GM12878 (cell line): ENCODE results near the gene HEG1. TPM values are rescaled to one million over a fixed set of nuclear protein-coding genes. Genes with fewer than 3 reads are reported as not detected.

Source experiments
- ATAC-seq: fragments of 200-7000 bp; cut with Tn5 transposase; 3 replicates; pipeline ENCODE4 v1.9.1; 2020; ENCODE audit warnings: mild to moderate bottlenecking, moderate library complexity
- BruUV-seq: library from RNA; stranded (reverse); fragments of 400-500 nt; replicated peaks from 2 replicates; lab custom pipeline; 2021; lab: Mats Ljungman, UMichigan
- CTCF ChIA-PET: fragments of 300-600 bp; sonication (Branson Sonifier 250); formaldehyde crosslinking; extraction: SDS; loops from one replicate; lab custom pipeline; 2021; ENCODE audit warnings: inconsistent platforms; lab: Yijun Ruan, JAX
- POLR2A ChIA-PET: fragments of 350-600 bp; formaldehyde crosslinking; extraction: SDS; loops from one replicate; lab custom pipeline; 2021; ENCODE audit warnings: inconsistent platforms; lab: Charles Lee
- RAD21 ChIA-PET: fragments of 300-600 bp; sonication (Branson Sonifier 250); formaldehyde crosslinking; loops from one replicate; lab custom pipeline; 2023; ENCODE audit warnings: antibody characterized with exemption; ENCODE audit not compliant: unreplicated experiment; lab: Charles Lee
- SMC1A ChIA-PET: fragments of 300-600 bp; sonication (Branson Sonifier 250); formaldehyde crosslinking; loops from one replicate; lab custom pipeline; 2023; ENCODE audit not compliant: unreplicated experiment, uncharacterized antibody; lab: Charles Lee
- DNase-seq: peaks from one replicate; pipeline ENCODE4 v3.0.0-alpha.2; 2011; ENCODE audit warnings: low read depth, low spot score
- FAIRE-seq: peaks from 3 replicates; lab custom pipeline; 2011; peaks lifted over from hg19 to GRCh38; lab: Jason Lieb, UNC
- H2AFZ ChIP-seq: 2 replicates; pipeline ENCODE4 v1.6.0; 2011; ENCODE audit warnings: low read depth, low read length, control low read depth; ENCODE audit not compliant: control insufficient read depth
- H3K27ac ChIP-seq: 2 replicates; pipeline ENCODE4 v1.5.1; 2011; ENCODE audit warnings: control low read depth; ENCODE audit not compliant: control insufficient read depth, insufficient read depth
- H3K27me3 ChIP-seq, 2 experiments: replicated peaks in 1 of 2; 2 replicates each; pipeline versions ENCODE4 v1.6.0 to v1.6.1; 2011; ENCODE audit warnings: low read length in 1 of 2; ENCODE audit not compliant: control insufficient read depth in 2 of 2, insufficient read depth in 2 of 2
- H3K36me3 ChIP-seq, 2 experiments: 2 replicates each; pipeline ENCODE4 v1.5.1; 2011; ENCODE audit warnings: low read length in 1 of 2; ENCODE audit not compliant: control insufficient read depth in 2 of 2, insufficient read depth in 2 of 2
- H3K4me1 ChIP-seq: 2 replicates; pipeline ENCODE4 v1.6.1; 2011; ENCODE audit warnings: mild to moderate bottlenecking, low read length, moderate library complexity, mixed read lengths; ENCODE audit not compliant: control insufficient read depth, insufficient read depth
- H3K4me2 ChIP-seq: 2 replicates; pipeline ENCODE4 v1.6.0; 2011; ENCODE audit warnings: control low read depth; ENCODE audit not compliant: control insufficient read depth, insufficient read depth
- H3K4me3 ChIP-seq: fragments of 200-600 bp; sonication (generic); 2 replicates; pipeline ENCODE4 v1.5.1; 2016
- H3K79me2 ChIP-seq: 2 replicates; pipeline ENCODE4 v1.6.0; 2011; ENCODE audit warnings: low read length; ENCODE audit not compliant: control insufficient read depth, insufficient read depth
- H3K9ac ChIP-seq: 2 replicates; pipeline ENCODE4 v1.8.0; 2011; ENCODE audit warnings: low read length, control low read depth, mixed read lengths; ENCODE audit not compliant: control insufficient read depth, insufficient read depth
- H3K9me3 ChIP-seq: replicated peaks from 3 replicates; pipeline ENCODE4 v1.5.1; 2011; ENCODE audit warnings: mild to moderate bottlenecking, low read length; ENCODE audit not compliant: control insufficient read depth, insufficient read depth
- H4K20me1 ChIP-seq: 2 replicates; pipeline ENCODE4 v1.6.0; 2011; ENCODE audit not compliant: control insufficient read depth, insufficient read depth
- GABPA ChIP-seq: IDR thresholded peaks from 2 replicates; pipeline ENCODE4 v1.6.1; 2014; ENCODE audit warnings: antibody characterized with exemption, low read depth, mild to moderate bottlenecking, inconsistent platforms
- HDGF ChIP-seq: fragments of 450-650 bp; IDR thresholded peaks from 2 replicates; pipeline ENCODE4 v1.6.1; 2016; ENCODE audit warnings: antibody characterized with exemption
- RB1 ChIP-seq: fragments of 450-650 bp; formaldehyde crosslinking; IDR thresholded peaks from 2 replicates; pipeline ENCODE4 v1.6.1; 2017; ENCODE audit warnings: mild to moderate bottlenecking, borderline replicate concordance
- SIX5 ChIP-seq: IDR thresholded peaks from 2 replicates; pipeline ENCODE4 v1.6.1; 2011; ENCODE audit warnings: mild to moderate bottlenecking, low read depth, low read length, moderate library complexity; ENCODE audit not compliant: severe bottlenecking
- WGBS: methylation state at CpG from one replicate; pipeline ENCODE4 v1.1.6; 2016; ENCODE audit warnings: low lambda C conversion rate; ENCODE audit not compliant: insufficient replicate concordance, insufficient coverage; ENCODE audit errors: missing lambda C conversion rate; 5-methylcytosine and 5-hydroxymethylcytosine counted together
- in situ Hi-C: fragments of 300-500 bp; cut with MboI; formaldehyde crosslinking; loops from 9 replicates; pipeline ENCODE4 v1.14.3; 2018; ENCODE audit warnings: mixed read lengths
- intact Hi-C: fragments of 100-400 bp; cut with micrococcal nuclease; formaldehyde crosslinking; loops from one replicate; pipeline ENCODE4 v1.14.2; 2022; ENCODE audit not compliant: unreplicated experiment
- polyA plus RNA-seq, 11 experiments: library from polyadenylated mRNA; depleted of rRNA in 4 of 11; unstranded in 6 of 11; stranded (reverse) in 5 of 11; fragments of >200 nt; fragmentation: Nextera tagmentation in 4 of 11; fragmentation: Illumina TruSeq in 1 of 11; extraction: Ambion mirVana in 4 of 11; extraction: Trizol in 1 of 11; gene quantifications; 1 replicate in 1 of 11; 2 replicates in 10 of 11; pipeline versions ENCODE4 v1.2.1 to v1.2.3, GENCODE V29; 2011 to 2016; ENCODE audit warnings: inconsistent platforms in 2 of 11, missing spikeins in 2 of 11, low read depth in 1 of 11
- total RNA-seq, 4 experiments: library from RNA; depleted of rRNA in 3 of 4; stranded (reverse); fragments of >200 nt in 3 of 4; fragmentation: Illumina TruSeq in 1 of 4; extraction: Trizol in 1 of 4; gene quantifications; 2 replicates each; pipeline versions ENCODE4 v1.2.1 to v1.2.3, GENCODE V29; 2013 to 2021
- TF ChIP-seq, protein P1 (sequence below): fragments of 450-650 bp; IDR thresholded peaks from 2 replicates; pipeline ENCODE4 v1.6.1; 2017; ENCODE audit warnings: mild to moderate bottlenecking, moderate library complexity

Gene HEG1
- total and polyA plus RNA-seq, 10 of the 15 experiments (the other 5 are each of a cell fraction or from before 2014, with no cell fraction given): 2.2 to 32.1 (median 7.6) TPM

DNA sequence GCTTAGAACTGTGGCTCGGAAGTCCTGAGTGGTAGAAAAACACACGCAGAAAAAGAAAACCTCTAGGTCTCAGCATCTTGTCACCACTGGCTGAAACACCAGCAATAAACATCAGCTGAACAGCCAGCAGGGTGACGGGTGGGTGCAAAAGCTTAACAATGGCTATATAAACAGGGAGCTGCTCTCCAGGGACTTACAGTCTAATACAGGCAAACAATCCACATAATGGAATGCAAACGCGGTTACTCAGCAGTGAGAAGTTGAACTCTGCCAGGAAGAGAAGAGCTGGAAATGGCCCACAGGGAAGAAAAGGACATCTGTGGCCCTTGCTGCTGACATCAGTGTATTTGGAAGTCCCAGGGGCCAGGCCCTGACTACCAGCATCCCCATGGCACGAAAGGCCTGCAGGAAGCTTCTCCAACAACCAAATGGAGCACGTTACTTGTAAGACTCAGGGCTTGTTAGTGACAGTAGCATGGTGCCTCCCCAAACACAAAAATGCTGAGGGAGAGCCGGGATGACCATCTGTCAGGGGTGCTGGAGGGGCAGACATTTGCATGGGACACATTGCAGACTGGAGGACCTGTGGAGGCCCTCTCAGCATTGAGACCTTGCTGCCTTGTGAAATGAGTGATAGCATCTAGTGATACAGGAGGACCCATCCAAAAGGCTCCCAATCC lies 3.0 kb downstream of the HEG1 start:
- 8% methylated on average over 8 of the region's 8 CpGs for WGBS
- Histone ChIP-seq H3K9me3 (no peaks in the 10 kb centered on the region), H3K4me1 (peaks cover 26% of the 10 kb centered on the region), H3K36me3 (0 out of 4 replicates have a peak, but pooled peaks cover 0 to 5% of the 10 kb centered on the region in 2 experiments), H3K4me2 (peak overlapping the region; percentile 97), H3K27ac (peak overlapping the region; percentile 81), H3K27me3 (no peaks in the 10 kb centered on the region), H3K9ac (peak overlapping the region; percentile 76), H2AFZ (peak overlapping the region; percentile 44), H3K4me3 (peak overlapping the region; percentile 93), H3K79me2 (peaks cover 66% of the 10 kb centered on the region), H4K20me1 (no peaks in the 10 kb centered on the region)
- peak; percentile 68 for FAIRE-seq
- DNase-seq: no peak
- in situ Hi-C loops: no loop called here
- ChIA-PET CTCF (interaction anchor here (0.6 to 2.2 kb wide), 14 partner anchors 14 to 347 kb away, joined by 3 to 10 read pairs (median 4); no protein-coding TSS in a partner anchor), RAD21 (interaction anchor here (0.8 to 4.0 kb wide), 24 partner anchors 29 to 533 kb away, joined by 3 to 39 read pairs (median 5); partner anchors contain the start of genes MUC13 and ZNF148), SMC1A (interaction anchor here (0.8 to 3.6 kb wide), 31 partner anchors 9 to 382 kb away, joined by 3 to 33 read pairs (median 5); partner anchors contain the start of gene MUC13), POLR2A (interaction anchor here (0.5 to 1.7 kb wide), 8 partner anchors 56 to 139 kb away, joined by 3 to 7 read pairs (median 4); no protein-coding TSS in a partner anchor)
- peak; percentile 10 for ATAC-seq
- intact Hi-C loops: loop anchor here (2.0 to 5.0 kb wide), 3 partner anchors 56 to 150 kb away; no protein-coding TSS in a partner anchor
- TF ChIP-seq, protein P1, sequence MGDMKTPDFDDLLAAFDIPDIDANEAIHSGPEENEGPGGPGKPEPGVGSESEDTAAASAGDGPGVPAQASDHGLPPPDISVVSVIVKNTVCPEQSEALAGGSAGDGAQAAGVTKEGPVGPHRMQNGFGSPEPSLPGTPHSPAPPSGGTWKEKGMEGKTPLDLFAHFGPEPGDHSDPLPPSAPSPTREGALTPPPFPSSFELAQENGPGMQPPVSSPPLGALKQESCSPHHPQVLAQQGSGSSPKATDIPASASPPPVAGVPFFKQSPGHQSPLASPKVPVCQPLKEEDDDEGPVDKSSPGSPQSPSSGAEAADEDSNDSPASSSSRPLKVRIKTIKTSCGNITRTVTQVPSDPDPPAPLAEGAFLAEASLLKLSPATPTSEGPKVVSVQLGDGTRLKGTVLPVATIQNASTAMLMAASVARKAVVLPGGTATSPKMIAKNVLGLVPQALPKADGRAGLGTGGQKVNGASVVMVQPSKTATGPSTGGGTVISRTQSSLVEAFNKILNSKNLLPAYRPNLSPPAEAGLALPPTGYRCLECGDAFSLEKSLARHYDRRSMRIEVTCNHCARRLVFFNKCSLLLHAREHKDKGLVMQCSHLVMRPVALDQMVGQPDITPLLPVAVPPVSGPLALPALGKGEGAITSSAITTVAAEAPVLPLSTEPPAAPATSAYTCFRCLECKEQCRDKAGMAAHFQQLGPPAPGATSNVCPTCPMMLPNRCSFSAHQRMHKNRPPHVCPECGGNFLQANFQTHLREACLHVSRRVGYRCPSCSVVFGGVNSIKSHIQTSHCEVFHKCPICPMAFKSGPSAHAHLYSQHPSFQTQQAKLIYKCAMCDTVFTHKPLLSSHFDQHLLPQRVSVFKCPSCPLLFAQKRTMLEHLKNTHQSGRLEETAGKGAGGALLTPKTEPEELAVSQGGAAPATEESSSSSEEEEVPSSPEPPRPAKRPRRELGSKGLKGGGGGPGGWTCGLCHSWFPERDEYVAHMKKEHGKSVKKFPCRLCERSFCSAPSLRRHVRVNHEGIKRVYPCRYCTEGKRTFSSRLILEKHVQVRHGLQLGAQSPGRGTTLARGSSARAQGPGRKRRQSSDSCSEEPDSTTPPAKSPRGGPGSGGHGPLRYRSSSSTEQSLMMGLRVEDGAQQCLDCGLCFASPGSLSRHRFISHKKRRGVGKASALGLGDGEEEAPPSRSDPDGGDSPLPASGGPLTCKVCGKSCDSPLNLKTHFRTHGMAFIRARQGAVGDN: no peak
- TF ChIP-seq GABPA (no peak), SIX5 (no peak), RB1 (0 out of 2 replicates have a peak, but pooled peaks have one; percentile 29), HDGF (peak; percentile 33; the same call in 1 of the 2 replicates)
- BruUV-seq: no TSS peak
